Hematopoietic multipotent progenitor cell (in vitro differentiated cells): Measurements from ENCODE around the gene ETV6. TPM values are rescaled to one million over a fixed set of nuclear protein-coding genes. Genes with fewer than 3 reads are reported as not detected.

Experiments
- DNase-seq, 3 donors: peaks; one replicate each; pipeline ENCODE4 v3.0.0-alpha.2; 2011 to 2015; ENCODE audit warnings: low read depth in 2 of 3, low spot score in 2 of 3
- total RNA-seq: library from RNA; depleted of rRNA; stranded (reverse); fragments of >200 nt; gene quantifications from one replicate; pipeline ENCODE4 v1.2.3, GENCODE V29; 2012

The ETV6 gene
- total RNA-seq, 1 donor = 99.9 TPM

DNA sequence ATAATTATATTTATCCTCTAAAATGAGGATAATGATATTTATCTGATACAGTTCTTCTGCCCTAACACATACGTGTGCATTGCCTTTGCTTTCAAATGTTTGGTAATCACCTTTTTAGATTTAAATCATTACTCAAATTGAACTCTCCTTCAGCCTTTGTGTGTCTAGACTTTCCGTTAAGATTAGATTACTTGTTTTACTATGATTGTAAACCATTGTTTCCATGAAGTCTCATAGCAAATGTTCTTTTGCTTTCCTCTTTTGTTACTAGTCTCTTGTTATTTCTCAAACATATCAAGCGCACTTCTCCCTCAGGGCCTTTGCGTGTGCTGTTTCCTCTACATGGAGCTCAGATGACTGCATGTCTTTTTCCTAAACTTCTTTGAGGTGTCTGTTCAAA lies 63.7 kb downstream of the ETV6 start:
- no peak for DNase-seq

DNA sequence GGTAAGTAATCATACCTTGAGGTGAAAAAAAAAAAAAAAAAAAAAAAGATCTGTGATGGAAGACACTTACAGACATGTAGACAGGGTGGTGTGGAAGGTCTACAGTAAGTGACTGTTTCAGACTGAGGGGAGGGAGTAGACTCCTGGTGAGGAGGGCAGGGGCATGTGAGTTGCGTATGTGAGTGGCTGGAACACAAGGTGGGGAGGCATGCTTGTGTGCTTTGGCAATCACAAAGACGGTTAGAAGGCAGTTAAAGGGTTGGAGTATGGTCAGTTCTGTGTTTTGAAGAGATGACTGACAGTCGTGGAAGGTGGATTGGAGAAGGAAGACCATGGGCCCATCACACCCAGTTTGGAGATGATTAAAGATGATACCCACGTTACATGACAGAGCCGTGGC lies 65.2 kb downstream of the ETV6 start:
- no peak for DNase-seq

DNA sequence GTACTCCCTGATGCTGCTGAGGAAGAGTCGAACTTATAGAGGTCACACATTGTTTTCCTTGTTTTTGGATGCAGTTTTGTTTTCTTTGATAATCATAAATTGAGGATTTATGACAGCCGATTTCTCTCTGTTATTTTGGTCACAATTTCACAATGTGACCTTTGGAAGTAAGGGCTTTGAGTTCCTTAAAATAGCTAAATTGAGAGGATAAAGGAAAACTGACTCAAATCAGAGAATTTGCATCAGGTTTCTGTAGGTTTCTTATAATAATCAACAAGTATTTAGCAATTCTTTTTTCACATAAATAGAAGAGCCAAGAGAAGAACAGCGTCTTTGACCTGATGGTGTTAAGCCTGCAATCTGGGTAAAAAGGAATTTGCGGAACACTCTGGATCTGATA lies 66.1 kb downstream of the ETV6 start:
- DNase-seq = no peak

DNA sequence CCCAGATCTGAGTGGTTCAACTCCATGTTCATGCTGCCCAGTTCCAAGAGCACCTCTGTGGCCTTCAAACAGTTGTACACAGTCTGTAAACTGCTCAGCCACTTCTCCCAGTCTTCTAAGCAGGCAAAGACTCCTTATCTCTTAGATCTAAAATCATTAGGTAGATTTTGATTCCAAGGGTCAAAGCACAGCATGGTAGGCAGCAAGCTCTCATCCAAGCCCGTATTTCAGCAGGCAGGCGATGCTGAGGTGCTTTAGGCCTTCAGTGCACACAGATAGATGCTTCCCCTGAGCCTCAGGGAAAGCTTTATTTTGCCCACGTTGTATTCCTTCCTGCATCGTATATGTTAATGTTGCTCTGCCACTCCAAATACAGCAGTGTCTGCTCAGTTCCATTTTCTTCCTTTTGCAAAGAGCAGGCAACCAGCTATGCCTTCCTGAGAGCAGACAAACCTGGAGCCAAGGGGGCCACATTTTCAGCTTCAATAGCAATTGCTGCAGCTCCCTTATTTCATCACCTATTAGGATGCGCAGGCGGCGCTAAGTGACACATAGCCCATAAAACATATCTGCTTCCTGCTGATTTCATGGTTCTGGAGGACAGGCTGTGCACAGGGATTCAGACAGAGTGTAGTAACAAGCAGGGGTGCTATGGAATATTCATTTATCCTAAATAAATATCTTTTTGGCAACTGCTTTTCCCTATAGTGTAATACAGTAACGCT lies 67.5 kb downstream of the ETV6 start:
- no peak for DNase-seq

DNA sequence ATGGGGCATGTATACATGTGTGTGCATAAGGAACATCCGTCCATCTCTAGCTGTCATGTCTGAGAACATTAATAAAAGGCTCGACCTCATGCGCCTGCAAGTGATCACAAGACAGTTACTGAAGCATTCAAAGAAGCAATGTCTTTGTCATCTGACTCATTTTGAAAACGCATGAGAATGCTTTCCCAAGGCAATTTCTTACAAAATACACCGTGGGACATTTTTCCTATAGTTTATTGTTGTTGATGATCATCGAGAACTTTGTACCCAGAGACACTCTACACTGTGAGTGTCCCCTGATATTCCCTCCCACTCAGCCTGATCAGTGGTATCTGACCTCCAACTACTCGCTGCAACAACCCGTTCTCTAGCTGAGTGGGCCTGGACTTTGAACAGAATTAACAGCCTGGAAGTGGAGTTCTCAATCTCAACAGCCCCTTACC lies 68.1 kb downstream of the ETV6 start:
- no peak for DNase-seq

DNA sequence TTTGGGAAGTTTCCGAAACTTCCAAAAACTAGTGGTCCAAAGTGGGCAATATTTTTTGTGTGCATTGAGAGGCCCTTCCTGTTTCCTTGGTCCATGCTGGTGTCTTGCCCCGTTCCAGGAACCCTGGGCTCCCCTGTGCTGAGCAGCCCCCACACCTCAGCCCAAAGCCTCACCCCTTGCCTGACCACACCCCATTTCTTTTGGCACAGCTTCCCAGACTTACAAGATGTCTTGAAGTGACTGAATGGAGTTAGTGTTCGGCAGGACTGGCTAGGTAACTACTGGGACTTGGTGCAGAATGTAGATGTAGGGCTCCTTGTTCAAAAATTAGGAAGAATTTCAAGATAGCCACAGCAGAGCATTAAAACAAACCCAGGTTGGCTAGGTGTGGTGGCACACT lies 68.6 kb downstream of the ETV6 start:
- DNase-seq = no peak

DNA sequence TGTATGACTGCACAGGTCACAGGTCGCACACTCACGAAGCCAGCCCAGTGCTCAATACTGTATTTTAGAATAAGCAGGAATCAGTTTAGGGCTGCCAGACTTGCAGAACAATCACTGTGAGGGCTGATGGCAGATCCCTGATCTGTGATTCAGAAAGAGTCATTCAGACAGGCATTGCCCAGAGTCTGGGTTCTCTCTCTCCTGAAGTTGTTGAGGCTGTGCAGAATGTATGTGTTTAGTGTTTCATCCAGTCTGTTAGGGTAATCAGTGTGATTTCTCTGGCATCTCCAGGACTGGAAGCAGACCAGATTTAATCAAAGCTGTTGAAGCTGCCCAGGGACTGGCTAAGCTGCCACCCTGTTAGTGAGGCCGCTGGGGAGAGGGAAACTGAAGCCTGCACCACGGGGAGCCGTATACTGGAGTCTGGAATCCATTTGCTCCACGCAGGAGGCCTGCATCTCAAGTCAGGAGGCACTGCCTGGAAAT lies 69.3 kb downstream of the ETV6 start:
- DNase-seq = no peak

DNA sequence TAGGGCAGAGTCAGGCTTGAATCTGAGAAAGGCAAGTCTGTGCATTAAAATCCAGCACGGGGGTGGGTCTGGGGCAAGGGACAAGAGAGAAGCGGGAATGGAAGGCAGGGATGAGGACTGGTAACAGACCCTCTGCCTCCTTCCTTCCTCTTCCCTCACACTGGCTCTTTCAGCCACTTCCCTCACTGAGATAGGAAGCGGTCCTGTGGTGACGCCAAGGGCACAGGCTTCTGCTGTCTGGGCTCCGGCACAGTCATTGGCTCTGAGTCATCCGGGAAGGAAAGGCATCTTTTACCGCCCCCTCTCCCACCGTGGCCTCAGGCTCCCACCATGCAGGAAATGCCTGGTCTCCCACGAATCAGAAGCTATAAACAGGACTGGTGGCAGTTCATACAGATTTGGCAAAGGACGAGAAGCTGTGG lies 70.2 kb downstream of the ETV6 start:
- DNase-seq = peak in 2 of 3 donors; percentile 81 to 90

DNA sequence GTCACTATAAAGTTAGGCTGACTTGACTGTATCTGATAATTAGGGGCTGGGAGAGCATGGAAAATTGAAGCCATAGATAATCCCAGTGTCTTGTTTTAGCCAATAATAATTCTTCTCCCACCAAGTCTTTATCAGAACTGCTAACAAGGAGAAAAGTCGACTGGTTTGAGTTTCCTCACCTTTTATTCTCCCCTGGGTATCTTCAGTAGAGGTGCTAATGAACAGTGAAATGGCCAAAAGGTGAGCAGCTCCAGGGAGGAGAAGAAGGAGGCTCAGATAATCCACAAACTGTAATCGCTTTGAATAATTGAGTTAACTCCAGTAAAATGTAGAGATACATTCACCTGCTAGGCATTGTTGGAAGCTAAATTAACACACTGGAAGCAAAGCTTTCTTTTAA lies 72.6 kb downstream of the ETV6 start:
- DNase-seq = no peak

DNA sequence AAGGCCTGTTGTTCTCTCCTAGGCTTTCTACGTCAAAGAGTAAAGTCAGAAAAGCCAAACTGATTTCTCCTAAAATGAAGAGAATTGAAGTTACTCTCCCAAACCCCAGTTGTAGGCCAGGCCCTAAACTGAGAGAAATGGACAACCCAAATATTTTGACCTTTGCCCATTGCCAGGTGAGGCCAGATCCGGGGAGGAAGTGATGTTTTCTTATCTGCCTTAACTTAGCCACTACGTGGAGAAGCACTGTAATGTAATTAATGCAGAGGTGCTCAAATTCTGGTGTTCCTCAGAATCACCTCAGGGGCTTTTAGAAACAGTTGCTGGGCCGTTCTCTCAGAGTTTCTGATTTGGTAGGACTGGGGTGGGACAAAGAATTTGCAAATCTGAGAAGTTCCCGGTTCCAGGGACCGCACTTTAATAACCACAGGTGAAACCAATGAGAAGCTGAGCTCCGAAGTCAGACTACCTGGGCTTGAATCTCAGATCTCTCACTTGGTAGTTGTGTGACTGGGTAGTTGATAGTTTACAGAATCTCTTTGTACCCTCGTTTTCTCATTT lies 73.2 kb downstream of the ETV6 start:
- no peak for DNase-seq

DNA sequence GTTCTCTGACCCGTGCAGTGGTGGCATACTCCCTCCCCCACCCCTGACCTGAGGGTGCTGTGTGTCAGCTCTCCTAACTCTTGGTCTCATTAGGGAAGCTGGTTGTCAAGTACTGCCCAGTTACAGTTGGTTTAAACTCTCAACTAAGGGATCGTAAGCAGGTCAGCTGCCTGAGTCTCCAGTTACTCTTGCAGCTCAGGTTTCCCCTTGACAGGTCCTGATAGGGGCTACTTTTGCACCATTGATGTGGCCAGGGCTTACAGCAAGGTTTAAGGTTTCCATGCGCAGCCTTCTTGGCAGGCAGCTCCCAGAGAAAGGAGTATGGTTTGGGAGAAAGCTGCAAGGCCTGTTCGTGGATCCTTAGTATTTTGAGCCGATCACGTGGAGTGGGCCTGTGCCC lies 74.5 kb downstream of the ETV6 start:
- no peak for DNase-seq

DNA sequence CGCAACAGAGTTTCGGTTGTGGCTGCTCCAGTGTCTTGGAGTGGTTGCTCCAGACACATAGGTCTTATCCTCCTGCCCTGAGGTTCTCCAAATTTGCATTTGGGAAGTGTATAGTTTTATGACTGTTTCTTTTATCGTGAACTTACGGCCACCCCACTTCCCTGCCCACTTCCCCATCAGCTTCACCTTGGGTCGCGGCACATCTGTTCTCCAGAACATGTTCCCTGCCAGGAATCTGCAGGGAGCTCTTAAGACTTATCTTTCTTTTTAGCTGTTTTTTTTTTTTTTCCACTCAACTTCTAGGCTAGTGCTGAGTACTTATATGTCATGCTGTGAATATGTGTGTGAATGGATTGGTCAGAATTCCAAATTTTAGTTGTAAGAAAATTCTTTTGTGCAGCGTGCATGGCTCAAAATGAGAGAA lies 75.4 kb downstream of the ETV6 start:
- DNase-seq = peak in 1 of 3 donors; percentile 34

DNA sequence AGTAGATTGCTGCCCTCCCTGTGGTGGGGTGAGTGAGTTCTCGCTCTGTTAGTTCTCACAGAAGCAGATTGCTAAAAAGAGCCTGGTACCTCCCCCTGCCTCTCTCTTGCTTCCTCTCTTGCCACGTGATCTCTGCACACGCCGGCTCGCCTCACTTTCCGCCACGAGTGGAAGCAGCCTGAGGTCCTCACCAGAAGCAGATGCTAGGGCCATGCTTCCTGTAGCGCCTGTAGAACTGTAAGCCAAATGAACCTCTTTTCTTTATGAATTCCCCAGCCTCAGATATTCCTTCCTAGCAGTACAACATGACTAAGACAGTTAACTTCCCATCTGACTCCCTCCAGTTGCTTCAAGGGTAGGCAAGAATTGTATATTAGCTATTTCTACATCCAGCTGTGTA lies 76.2 kb downstream of the ETV6 start:
- no peak for DNase-seq

DNA sequence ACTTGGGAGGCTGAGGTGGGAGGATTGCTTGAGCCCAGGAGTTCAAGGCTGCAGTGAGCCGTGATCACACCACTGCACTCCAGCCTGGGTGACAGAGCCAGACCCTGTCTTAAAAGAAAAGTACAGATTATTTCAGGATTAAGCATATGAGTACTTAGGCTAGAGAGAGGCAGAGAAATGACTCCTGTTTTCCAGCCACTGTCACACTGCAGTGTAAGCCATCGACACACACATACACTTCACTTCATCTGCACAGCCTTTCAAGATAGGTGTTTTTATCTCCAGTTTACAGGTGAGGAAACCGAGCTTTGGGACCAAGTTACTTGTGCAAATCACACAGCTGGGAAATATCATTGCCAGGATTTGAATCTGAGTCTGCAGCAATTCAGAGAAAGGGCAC lies 77.2 kb downstream of the ETV6 start:
- no peak for DNase-seq

DNA sequence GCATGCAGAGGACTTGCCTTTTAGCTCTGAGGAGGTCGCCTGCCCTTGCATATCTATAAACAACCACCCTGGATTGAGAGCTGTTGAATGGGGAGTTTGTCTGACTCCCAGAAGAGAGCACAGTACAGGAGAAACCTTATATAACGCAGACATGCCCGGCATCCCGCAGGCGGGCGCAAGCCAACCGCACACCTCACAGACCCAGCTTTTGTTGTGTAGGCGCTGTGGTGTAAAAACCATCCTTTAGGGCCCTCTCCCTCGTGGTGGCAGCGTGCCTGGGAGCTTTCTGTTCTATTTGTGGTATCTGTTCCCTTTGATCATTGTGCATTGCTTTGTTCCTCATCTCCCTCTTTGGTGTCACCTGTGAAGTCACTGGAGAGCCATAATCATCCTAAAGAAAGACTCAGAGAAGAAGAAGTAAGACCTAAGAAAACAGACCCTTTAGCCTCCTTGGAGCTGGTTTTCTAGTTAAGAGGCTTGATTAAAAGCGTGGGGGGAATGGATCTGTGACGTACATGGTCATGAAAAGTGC lies 77.7 kb downstream of the ETV6 start:
- peak in 1 of 3 donors; percentile 22 for DNase-seq

DNA sequence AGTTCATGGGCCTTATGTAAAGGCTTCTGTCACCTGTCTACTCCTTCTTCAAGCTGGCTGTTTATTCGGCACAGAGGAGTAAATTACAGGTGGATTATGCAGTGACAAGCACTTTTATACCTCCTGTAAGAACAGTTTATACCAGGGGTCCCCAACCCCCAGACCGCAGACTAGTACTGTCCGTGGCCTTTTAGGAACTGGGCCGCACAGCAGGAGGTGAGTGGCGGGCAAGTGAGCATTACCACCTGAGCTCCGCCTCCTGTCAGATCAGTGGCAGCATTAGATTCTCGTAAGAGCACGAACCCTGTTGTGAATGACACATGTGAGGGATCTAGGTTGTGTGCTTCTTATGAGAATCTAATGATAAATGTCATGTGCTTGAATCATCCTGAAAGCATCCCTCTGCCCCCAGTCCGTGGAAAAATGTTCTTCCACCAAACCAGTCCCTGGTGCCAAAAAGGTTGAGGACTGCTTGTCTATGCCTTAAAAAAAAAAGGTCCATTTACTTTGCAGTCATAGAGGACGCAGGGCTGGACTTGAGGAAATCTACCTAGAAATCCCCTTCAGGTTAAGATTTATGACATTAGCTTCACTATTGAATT lies 78.8 kb downstream of the ETV6 start:
- no peak for DNase-seq

DNA sequence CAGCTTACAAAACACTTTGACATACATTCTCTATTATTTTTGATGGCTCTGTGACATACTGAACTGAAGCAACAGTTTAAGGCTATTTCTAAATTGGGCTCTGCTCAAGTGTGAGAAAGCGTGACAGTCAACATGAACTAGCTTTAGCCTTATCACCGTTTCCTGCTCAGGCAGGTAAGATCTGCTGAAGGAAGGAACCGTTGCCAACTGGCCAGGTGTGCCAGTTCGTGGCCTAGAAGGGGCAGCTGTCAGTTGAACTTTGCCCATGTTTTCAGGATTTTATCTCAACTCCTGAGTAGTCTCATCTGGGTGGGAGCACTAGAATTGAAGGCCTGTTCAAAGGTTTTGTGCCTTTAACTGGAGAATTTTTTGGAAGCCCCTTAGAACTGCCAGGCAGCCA lies 79.5 kb downstream of the ETV6 start:
- no peak for DNase-seq

DNA sequence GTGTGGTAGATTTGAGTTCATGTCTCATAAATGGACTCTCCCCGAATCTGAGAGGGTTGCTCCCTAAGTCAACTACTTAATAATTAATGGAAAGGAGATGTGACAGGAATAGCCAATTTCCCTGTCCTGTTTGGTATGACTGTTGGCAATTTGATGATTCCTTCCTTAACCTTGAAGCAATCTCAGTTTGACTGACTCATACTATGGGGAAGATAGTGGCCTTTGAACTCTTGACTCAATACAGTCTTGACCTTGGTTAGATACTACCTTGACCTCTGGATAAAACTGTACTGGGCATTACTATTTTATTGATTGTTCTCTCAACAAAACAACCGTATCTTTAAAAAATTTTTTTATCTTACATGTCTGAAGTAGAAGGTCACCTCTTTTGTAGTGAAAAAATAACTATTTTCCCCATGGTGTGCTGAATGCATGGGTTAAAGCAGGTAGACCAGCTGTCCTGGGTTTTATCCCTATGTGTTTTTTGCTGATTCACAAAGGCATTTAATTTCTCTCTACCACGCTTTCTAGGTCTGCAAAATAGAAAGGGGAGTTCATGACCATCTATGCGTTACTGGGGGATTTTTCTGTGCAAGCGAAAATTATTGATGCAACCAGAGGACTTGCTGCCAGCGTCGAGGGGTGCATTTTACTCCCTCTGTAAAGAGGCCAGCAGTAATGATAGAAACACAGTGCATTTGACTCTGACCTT lies 80.1 kb downstream of the ETV6 start:
- DNase-seq = no peak

DNA sequence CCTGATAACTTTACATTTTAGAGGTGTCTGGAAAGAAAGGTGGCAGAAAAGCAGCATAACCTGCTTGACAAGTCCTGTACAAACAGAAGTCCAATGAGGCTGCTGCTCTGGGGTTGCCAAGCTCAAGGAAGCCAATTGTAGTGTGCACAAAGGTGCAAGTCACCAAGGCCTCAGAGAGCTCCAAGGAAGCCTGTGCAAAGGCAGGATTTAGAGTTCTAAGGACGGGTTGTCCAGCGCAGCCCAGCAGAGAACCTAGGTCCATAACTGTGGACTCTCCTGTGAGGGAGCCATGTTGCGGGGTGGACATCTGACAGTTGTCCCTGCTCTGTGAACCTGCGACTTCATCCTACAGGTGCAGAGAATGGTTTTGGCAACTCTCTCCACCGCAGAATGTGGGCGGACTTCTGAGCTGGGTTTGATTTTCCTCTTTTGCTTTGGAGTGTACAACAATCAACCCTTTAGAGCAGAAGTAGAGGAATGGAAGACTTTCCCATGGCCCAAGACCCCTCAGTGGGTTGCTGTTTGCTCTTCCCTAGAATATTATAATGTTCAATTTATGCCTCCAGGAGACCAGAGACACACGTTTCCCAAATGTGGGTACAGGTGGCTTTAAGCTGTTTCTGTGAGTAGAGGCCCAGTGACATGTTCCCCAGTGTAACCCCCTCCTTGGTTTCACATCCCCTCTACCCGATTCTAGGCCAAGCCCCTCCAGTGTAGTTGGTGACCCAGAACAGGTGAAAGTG lies 81.0 kb downstream of the ETV6 start:
- DNase-seq = no peak

DNA sequence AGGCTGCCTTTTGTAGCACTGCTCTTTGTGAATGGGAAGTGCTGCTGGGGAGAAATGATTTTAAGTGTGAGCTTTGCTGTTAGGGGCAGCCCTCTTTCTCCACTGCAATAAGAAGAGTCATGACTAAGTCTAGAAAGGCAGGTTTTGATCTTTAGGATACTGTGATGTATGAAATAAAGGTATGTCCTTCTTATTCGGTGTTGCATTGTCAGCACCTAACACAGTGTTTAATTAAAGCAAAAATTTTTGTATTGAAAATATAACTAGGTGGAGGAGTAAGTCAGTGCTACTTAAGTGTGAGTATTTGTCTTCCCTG lies 81.5 kb downstream of the ETV6 start:
- no peak for DNase-seq

DNA sequence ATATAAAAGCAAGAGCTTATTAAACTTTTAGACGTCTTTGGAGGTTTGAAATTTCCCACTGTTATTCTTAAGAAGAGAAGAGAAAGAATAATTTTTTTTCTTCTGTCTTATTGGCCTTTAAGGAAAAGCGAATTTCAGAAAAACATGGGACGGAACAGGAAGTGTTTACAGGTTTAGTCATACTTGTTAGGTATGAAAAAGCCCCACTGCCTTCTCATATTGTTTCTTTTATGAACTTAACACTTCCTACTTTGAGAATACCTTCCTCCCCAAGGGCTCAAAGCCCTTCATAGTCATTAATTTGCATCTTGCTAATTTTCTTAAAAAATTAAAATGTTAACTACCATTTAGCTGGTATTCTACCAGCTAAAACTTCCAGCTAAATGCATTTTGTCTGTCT lies 82.0 kb downstream of the ETV6 start:
- DNase-seq = no peak
